ENCODE results near the gene SPTLC3.

GRCh38 chr20:12970372-12970821 lies 38.4 kb upstream of the SPTLC3 start:
- TF ChIP-seq EP300 (IDR thresholded peaks at IDR 0.05; ENCODE audit: borderline replicate concordance in 1 of 2, low read depth in 1 of 2, low read length in 1 of 2) (no peak), CTCF (IDR thresholded peaks at IDR 0.05) (no peak), USF1 (IDR thresholded peaks at IDR 0.05; ENCODE audit: borderline replicate concordance, low read depth) (no peak), RFX5 (IDR thresholded peaks at IDR 0.05; ENCODE audit: low read length) (no peak), REST (IDR thresholded peaks at IDR 0.05; ENCODE audit: low read depth, low read length) (no peak), MXI1 (IDR thresholded peaks at IDR 0.05; ENCODE audit: low read depth, low read length) (no peak), POLR2AphosphoS5 (IDR thresholded peaks at IDR 0.05; ENCODE audit: low read depth, low read length) (no peak), USF2 (IDR thresholded peaks at IDR 0.05; ENCODE audit: borderline replicate concordance, low read depth, low read length) (no peak)

Measured in SK-N-SH (cell line).